Esophagus muscularis mucosa (tissue), 4 donors: ENCODE measurements around the gene NUP155. TPM values are rescaled to one million over a fixed set of nuclear protein-coding genes. Genes with fewer than 3 reads are reported as not detected.
"Not testable (repeated sequence)": the region's sequence is repeated elsewhere in the genome, so short reads cannot be mapped to it uniquely, and the experiment has no call there.

Experiments
- DNase-seq: peaks from one replicate; pipeline ENCODE4 v3.0.0-alpha.2; 2017; ENCODE audit errors: extremely low spot score
- H3K27ac ChIP-seq, 4 donors: fragments of 200-600 bp; sonication (generic); replicated peaks in 1 of 4; 1 replicate in 3 of 4; 2 replicates in 1 of 4; pipeline ENCODE4 v1.5.1; 2016 to 2019; ENCODE audit warnings: mild to moderate bottlenecking in 1 of 4
- H3K27me3 ChIP-seq, 4 donors: fragments of 200-600 bp; sonication (generic); one replicate each; pipeline versions ENCODE4 v1.5.1 to v1.6.0; 2016 to 2019
- H3K36me3 ChIP-seq, 4 donors: fragments of 200-600 bp; sonication (generic); one replicate each; pipeline ENCODE4 v1.5.1; 2016 to 2019
- H3K4me1 ChIP-seq, 4 donors: fragments of 200-600 bp; sonication (generic); one replicate each; pipeline ENCODE4 v1.5.1; 2016 to 2019
- H3K4me3 ChIP-seq, 4 donors: fragments of 200-600 bp; sonication (generic); 1 replicate in 2 of 4; 2 replicates in 2 of 4; pipeline ENCODE4 v1.5.1; 2016 to 2019; ENCODE audit warnings: mild to moderate bottlenecking in 4 of 4, moderate library complexity in 1 of 4
- H3K9me3 ChIP-seq, 4 donors: fragments of 200-600 bp; sonication (generic); 1 replicate in 3 of 4; 2 replicates in 1 of 4; pipeline ENCODE4 v1.5.1; 2016 to 2019
- CTCF ChIP-seq, 3 experiments: fragments of 200-600 bp in 2 of 3; fragments of 450-650 bp in 1 of 3; sonication (generic) in 2 of 3; IDR thresholded peaks; one replicate each; pipeline ENCODE4 v1.5.1; 2017 to 2019; ENCODE audit warnings: antibody characterized with exemption in 3 of 3, mild to moderate bottlenecking in 2 of 3, moderate library complexity in 1 of 3
- EP300 ChIP-seq: sonication (generic); formaldehyde crosslinking; IDR thresholded peaks from one replicate; pipeline ENCODE4 v1.6.1; 2017; ENCODE audit warnings: antibody characterized with exemption
- POLR2A ChIP-seq: fragments of 450-650 bp; IDR thresholded peaks from one replicate; pipeline ENCODE4 v1.6.1; 2017; ENCODE audit warnings: antibody characterized with exemption, moderate library complexity, mild to moderate bottlenecking, low read depth
- POLR2AphosphoS5 ChIP-seq, 2 donors: sonication (generic); formaldehyde crosslinking; IDR thresholded peaks; one replicate each; pipeline ENCODE4 v1.6.1; 2017; ENCODE audit warnings: antibody characterized with exemption in 2 of 2
- WGBS: methylation state at CpG from one replicate; pipeline ENCODE4 v1.1.5; 2018; 5-methylcytosine and 5-hydroxymethylcytosine counted together
- intact Hi-C: fragments of 100-400 bp; cut with DNase I; formaldehyde crosslinking; loops from one replicate; pipeline ENCODE4 v1.15.1; 2023
- total RNA-seq, 4 donors: library from RNA; depleted of rRNA; stranded (reverse); fragments of >200 nt; gene quantifications; one replicate each; pipeline versions ENCODE4 v1.1.0 to v1.2.1, GENCODE V29; 2016

NUP155 gene
- total RNA-seq, 4 donors from 2014 or later: 12.2 to 17.1 (median 15.8) TPM

GRCh38 chr5:37319037-37319782, 51.7 kb downstream of the NUP155 start:
- H3K9me3 ChIP-seq: no peaks in the 10 kb centered on the region
- peaks cover 0 to 3% (median 0%) of the 10 kb centered on the region in 4 donors for H3K4me1 ChIP-seq
- H3K27ac ChIP-seq: no peak overlapping the region
- H3K36me3 ChIP-seq: peaks cover 48 to 100% (median 87%) of the 10 kb centered on the region in 4 donors
- intact Hi-C loops: loop anchor here (10.0 kb wide), 1 partner anchor 264 kb away; no protein-coding TSS in a partner anchor
- no peak overlapping the region for H3K4me3 ChIP-seq
- H3K27me3 ChIP-seq: no peaks in the 10 kb centered on the region
- no peak for TF ChIP-seq EP300
- TF ChIP-seq POLR2AphosphoS5 (IDR thresholded peaks at IDR 0.05): no peak
- TF ChIP-seq POLR2A: no peak
- no peak for TF ChIP-seq CTCF (IDR thresholded peaks at IDR 0.05)
- DNase-seq: no peak
- 97% methylated on average over 3 of the region's 3 CpGs for WGBS

- no peak for DNase-seq
- intact Hi-C loops: loop anchor here (10.0 kb wide), 1 partner anchor 261 kb away; no protein-coding TSS in a partner anchor
- Histone ChIP-seq H3K4me1 (no peaks in the 10 kb centered on the region), H3K36me3 (peaks cover 70 to 99% (median 90%) of the 10 kb centered on the region in 4 donors), H3K9me3 (no peaks in the 10 kb centered on the region), H3K27me3 (no peaks in the 10 kb centered on the region), H3K27ac (no peak overlapping the region), H3K4me3 (no peak overlapping the region)
- 89% methylated on average over 4 of the region's 4 CpGs for whole genome bisulfite sequencing
- no peak for TF ChIP-seq CTCF (IDR thresholded peaks at IDR 0.05)
- no peak for TF ChIP-seq POLR2AphosphoS5 (IDR thresholded peaks at IDR 0.05)
- no peak for TF ChIP-seq EP300
- no peak for TF ChIP-seq POLR2A
These were observed 54.9 kb downstream of the NUP155 start for GRCh38 chr5:37316027-37316426.

GRCh38 chr5:37310360-37310759, 60.5 kb downstream of the NUP155 start:
- no peak overlapping the region for H3K4me3 ChIP-seq
- H3K36me3 ChIP-seq: peaks cover 79 to 99% (median 89%) of the 10 kb centered on the region in 4 donors
- no peak overlapping the region for H3K27ac ChIP-seq
- no peaks in the 10 kb centered on the region for H3K9me3 ChIP-seq
- TF ChIP-seq POLR2A (no peak), CTCF (IDR thresholded peaks at IDR 0.05) (no peak), POLR2AphosphoS5 (IDR thresholded peaks at IDR 0.05) (no peak), EP300 (no peak)
- intact Hi-C loops: loop anchor here (10.0 kb wide), 1 partner anchor 256 kb away; no protein-coding TSS in a partner anchor
- 94% methylated on average over 1 of the region's 1 CpG for WGBS
- DNase-seq: no peak
- no peaks in the 10 kb centered on the region for H3K4me1 ChIP-seq
- no peaks in the 10 kb centered on the region for H3K27me3 ChIP-seq

GRCh38 chr5:37308793-37309192, 62.1 kb downstream of the NUP155 start:
- Histone ChIP-seq H3K27ac (no peak overlapping the region), H3K9me3 (no peaks in the 10 kb centered on the region), H3K36me3 (peaks cover 82 to 99% (median 89%) of the 10 kb centered on the region in 4 donors), H3K4me1 (no peaks in the 10 kb centered on the region), H3K4me3 (no peak overlapping the region), H3K27me3 (no peaks in the 10 kb centered on the region)
- no peak for DNase-seq
- intact Hi-C loops: no loop called here
- TF ChIP-seq POLR2AphosphoS5 (IDR thresholded peaks at IDR 0.05): no peak
- TF ChIP-seq POLR2A: no peak
- no peak for TF ChIP-seq EP300
- 88% methylated on average over 4 of the region's 4 CpGs for WGBS

GRCh38 chr5:37304888-37305287, 66.0 kb downstream of the NUP155 start:
- Histone ChIP-seq H3K27ac (no peak overlapping the region), H3K9me3 (no peaks in the 10 kb centered on the region), H3K4me3 (no peak overlapping the region), H3K4me1 (no peaks in the 10 kb centered on the region), H3K27me3 (no peaks in the 10 kb centered on the region), H3K36me3 (peaks cover 82 to 100% (median 94%) of the 10 kb centered on the region in 4 donors)
- 96% methylated on average over 2 of the region's 2 CpGs for WGBS
- DNase-seq: no peak
- intact Hi-C loops: no loop called here
- TF ChIP-seq POLR2AphosphoS5 (IDR thresholded peaks at IDR 0.05) (no peak), EP300 (no peak), POLR2A (no peak), CTCF (IDR thresholded peaks at IDR 0.05) (no peak)

- intact Hi-C loops: loop anchor here (10.0 kb wide), 1 partner anchor 52 kb away; the partner anchor contains the start of gene CPLANE1
- not testable (repeated sequence) for H3K4me3 ChIP-seq, H3K27me3 ChIP-seq, DNase-seq, H3K9me3 ChIP-seq, H3K4me1 ChIP-seq, H3K27ac ChIP-seq
- peaks cover 50 to 89% (median 66%) of the 10 kb centered on the region in 4 donors for H3K36me3 ChIP-seq
- WGBS: 97% methylated on average over 4 of the region's 7 CpGs
These were observed 74.6 kb downstream of the NUP155 start for GRCh38 chr5:37296313-37296712.
